Activated CD4-positive, alpha-beta T cell treated with anti-CD3 and anti-CD28 coated beads for 24 hours (primary cell): ENCODE data around the gene CDC42BPB.

Source experiments
- DNase-seq, 2 donors: peaks; one replicate each; pipeline ENCODE4 v3.0.0-alpha.2; 2020; ENCODE audit warnings: low read depth in 2 of 2

The CDC42BPB gene

GRCh38 chr14:102915292-102916110 lies 141.8 kb downstream of the CDC42BPB start:
- no peak for DNase-seq

DNA sequence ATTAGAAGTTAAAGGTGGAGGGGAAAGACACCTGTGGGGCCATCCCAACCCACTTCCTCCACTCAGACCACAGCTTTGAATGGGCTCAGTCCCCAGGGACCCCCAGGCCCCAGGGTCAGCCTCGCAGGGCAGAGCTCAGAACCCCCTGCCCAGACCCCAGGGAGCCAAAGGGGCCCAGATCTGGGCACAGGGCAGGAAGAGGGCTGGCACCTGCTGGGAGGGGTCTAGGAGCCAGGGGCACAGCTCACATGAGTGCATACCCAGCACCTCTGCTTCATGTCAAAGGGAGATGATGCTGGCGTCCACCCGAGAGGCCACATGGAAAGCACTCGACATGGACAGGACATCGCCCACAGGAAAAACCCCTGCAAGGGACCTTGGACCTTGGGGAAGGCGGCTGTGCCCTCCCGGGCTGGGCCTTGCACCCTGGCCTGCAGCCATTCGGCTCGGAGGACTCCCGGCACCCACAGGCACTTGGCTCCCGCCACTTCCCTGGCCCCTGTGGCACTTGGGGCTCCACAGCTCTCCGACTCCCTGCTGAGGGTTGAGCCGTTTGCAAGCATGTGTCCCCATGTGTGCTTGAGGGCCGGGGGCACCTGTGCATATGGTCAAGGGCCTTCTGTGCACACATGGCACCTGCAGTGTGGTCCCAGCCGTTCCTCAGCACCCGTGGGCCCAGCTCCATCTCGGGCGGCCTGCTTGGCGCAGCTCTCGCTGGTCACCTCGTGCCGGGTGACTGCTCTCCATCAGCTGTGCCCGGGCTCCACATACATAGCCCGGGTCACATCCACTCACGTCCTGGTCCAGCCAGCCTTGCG lies 142.7 kb downstream of the CDC42BPB start:
- DNase-seq = no peak

GRCh38 chr14:102913341-102914211 lies 143.8 kb downstream of the CDC42BPB start:
- DNase-seq = no peak

- DNase-seq = no peak
Measured at GRCh38 chr14:102911991-102912761, 145.2 kb downstream of the CDC42BPB start.

DNA sequence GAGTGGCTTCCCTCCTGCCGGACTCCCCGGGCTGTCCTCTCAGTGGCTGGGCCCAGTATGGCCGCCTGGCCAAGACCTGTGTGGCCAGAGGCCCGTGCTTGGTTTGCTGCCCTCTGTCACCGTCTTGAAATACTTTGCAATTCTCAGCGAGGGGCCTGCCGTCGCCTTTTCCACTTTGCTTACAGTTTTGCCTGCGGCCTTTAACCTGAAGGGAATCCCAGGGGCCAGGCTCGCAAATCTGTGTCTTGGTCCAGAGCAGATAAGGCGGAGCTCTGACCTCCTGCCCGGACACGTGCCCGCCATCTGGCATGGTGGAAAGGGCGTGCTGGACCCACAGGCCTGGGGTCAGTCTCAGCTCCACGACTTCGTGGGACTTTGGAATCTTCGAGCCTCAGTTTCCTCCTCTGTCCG lies 145.8 kb downstream of the CDC42BPB start:
- DNase-seq = no peak

- DNase-seq = no peak
Measured at GRCh38 chr14:102910442-102910841, 146.9 kb downstream of the CDC42BPB start.

GRCh38 chr14:102909911-102910310 lies 147.4 kb downstream of the CDC42BPB start:
- DNase-seq = no peak

GRCh38 chr14:102909462-102909861 lies 147.9 kb downstream of the CDC42BPB start:
- DNase-seq = no peak

DNA sequence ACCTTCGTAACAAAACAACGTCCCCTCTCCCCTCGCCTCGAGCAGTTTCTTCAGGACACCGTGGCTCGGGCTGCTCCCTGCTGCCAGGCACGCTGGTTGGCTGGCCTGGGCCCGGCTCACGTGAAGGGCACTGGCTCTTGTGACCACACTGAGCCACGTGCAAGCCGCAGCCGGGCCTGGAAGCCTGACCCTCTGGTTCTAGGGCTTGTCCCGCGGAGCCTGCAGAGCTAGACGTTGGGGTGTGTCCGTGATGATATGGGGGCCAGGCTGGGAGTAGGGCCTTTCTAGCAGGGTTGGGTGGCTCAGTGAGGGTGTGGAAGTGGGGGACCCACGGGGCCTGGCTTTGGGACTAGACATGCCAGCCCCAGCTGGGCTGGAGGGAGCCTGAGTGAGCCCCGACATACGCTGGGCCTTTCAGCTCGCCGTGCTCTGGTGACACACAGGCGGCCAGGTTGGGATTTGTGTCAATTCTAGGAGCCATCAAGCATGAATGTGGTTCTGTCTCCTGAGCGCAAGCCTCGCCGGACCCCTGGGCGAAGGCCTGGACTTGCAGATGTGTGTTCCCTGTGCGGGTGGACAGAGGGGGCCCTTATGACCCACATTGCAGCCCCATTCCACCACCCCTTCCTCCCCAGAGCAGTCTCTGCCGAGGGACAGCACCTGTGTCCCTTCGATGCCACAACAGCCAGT lies 148.4 kb downstream of the CDC42BPB start:
- DNase-seq = no peak

GRCh38 chr14:102907980-102908730 lies 149.2 kb downstream of the CDC42BPB start:
- DNase-seq = no peak

DNA sequence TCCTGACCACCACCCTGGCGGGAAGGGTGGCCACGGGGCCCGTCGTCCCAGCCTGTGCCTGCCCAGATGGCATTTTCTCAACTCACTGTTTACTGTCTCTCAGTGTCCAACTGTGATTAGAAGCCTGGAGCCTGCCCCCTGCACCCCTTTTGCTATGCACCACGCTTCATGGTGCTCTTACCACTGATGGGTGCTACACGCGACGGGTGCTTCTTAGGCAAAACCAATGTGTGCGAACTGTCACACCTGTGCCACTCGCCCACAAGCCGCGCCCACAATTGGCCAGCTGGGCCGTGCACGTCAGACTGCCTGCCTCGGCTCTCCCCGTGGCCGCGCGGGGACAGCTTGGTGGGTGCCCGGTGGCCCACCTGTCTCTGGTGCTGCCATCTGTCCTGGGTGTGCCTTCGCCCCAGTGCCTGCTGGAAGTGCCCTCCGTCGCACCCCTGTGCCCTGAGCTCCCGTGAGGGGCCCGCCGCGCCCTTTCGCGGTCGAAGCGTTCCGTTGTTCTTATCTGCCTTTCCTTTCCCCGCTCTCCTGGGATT lies 150.0 kb downstream of the CDC42BPB start:
- no peak for DNase-seq

GRCh38 chr14:102906616-102907302 lies 150.6 kb downstream of the CDC42BPB start:
- no peak for DNase-seq

DNA sequence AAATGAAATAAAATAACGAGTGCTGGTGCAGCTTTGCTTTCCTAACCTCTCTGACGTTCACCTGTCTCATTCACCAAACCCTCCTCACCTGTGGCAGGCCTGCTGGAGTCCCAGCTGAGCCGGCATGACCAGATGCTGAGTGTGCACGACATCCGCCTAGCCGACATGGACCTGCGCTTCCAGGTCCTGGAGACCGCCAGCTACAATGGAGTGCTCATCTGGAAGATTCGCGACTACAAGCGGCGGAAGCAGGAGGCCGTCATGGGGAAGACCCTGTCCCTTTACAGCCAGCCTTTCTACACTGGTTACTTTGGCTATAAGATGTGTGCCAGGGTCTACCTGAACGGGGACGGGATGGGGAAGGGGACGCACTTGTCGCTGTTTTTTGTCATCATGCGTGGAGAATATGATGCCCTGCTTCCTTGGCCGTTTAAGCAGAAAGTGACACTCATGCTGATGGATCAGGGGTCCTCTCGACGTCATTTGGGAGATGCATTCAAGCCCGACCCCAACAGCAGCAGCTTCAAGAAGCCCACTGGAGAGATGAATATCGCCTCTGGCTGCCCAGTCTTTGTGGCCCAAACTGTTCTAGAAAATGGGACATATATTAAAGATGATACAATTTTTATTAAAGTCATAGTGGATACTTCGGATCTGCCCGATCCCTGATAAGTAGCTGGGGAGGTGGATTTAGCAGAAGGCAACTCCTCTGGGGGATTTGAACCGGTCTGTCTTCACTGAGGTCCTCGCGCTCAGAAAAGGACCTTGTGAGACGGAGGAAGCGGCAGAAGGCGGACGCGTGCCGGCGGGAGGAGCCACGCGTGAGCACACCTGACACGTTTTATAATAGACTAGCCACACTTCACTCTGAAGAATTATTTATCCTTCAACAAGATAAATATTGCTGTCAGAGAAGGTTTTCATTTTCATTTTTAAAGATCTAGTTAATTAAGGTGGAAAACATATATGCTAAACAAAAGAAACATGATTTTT lies 151.9 kb downstream of the CDC42BPB start:
- DNase-seq = no peak

DNA sequence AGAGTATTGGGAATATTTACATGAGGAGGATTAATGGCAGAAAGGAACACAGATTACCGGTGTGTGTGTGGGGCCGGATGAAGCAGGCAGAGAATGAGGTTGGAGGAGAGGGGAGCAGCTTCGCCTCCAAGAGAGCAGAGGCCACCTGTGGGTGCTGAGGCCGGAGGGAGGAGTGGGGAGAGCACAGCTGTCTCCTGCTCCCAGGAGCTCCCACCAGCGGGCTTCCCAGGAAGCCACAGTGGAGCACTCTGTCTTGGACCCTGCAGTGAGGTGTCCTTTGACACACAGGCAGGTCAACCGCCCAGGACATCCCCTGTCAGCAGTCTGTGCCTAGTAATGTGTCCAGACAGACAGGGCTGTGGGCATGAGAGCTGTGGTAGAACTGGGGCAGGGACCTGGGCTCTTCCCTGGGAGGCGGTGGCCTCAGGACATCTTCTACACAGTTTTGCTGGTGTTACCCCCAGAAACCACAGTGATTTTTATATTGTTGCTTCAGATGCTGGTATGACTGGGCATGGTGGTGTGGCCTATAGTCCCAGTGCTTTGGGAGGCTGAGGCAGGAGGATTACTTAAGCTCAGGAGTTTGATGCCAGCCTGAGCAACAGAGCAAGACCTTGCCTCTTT lies 153.3 kb downstream of the CDC42BPB start:
- no peak for DNase-seq

DNA sequence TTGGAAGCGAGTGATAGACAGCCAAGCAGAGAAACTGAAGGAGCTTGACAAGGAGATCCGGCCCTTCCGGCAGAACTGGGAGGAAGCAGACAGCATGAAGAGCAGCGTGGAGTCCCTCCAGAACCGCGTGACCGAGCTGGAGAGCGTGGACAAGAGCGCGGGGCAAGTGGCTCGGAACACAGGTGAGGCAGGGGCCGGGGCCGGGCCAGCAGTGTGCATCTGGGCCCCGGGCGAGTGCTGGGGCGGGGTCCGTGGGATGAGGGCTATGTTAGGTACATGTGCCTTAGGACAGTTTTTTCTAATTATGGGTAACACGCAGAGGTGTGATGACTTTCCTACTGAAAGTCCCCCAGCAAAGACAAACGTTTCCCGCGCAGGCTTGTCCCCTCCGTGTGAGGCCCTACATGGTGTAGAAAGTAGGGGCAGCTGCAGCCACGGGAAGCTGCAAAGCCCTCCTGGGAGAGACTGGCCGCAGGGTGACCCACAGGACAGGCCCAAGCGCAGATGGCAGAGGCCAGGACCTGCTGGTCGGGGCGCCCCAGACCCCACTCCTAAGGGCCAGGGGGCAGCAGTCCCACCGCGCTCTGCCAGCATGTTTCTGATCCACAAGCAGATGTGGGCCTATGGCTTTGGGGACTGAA lies 154.0 kb downstream of the CDC42BPB start:
- no peak for DNase-seq

DNA sequence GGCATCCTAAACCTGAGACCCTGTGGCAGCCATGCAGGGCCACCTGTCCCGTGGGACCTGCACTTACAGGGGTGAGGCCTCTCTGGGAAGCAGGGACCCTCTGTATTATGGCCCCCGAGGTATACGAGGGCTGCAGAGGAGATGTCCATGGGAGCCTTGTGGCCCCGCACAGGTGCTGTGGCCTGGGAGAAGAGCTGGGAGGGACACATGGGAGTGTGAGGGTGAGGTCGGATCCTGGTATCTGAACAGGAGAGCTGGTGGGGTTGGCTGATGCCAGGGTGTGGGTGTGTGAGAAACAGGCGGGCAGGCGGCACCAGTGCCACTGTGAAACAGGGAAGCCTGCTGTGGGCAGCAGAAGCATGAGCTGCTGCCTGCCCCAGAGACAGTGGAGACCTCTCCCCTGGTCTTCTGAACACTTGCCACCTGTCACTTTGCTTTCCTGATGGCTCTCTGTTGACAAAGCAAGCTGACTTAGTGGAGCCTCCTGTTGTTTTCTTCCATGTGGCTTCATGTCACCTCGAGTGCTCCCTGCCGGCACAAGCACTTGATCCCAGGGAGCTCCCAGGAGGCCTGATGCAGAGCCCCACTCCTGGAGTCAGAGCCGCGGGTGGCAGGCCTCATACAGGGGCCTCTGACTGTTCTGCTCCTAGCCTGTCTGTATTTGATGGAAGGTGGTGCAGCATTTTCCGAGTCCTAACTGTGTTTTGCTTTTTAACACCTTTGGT lies 154.7 kb downstream of the CDC42BPB start:
- DNase-seq = no peak
